HG03045 (cell line): ENCODE data around the gene MYO5A.
"Not testable (repeated sequence)": the region's sequence is repeated elsewhere in the genome, so short reads cannot be mapped to it uniquely, and the experiment has no call there.

Experiments used
- ATAC-seq: cut with Tn5 transposase; IDR thresholded peaks from one replicate; pipeline ENCODE4 v1.9.1; 2021; ENCODE audit warnings: mild to moderate bottlenecking, moderate library complexity; ENCODE audit not compliant: unreplicated experiment

MYO5A gene

GRCh38 chr15:52424856-52425431 lies 103.7 kb downstream of the MYO5A start:
- no peak for ATAC-seq

GRCh38 chr15:52423852-52424251 lies 104.8 kb downstream of the MYO5A start:
- no peak for ATAC-seq

- ATAC-seq: no peak
Observed at GRCh38 chr15:52422001-52422400, 106.7 kb downstream of the MYO5A start.

GRCh38 chr15:52421029-52421428 lies 107.7 kb downstream of the MYO5A start:
- no peak for ATAC-seq

- no peak for ATAC-seq
Observed at GRCh38 chr15:52419494-52419893, 109.2 kb downstream of the MYO5A start.

GRCh38 chr15:52417957-52418356 lies 110.7 kb downstream of the MYO5A start:
- no peak for ATAC-seq

- ATAC-seq: no peak
Observed at GRCh38 chr15:52417521-52417920, 111.2 kb downstream of the MYO5A start.

GRCh38 chr15:52416566-52416965 lies 112.1 kb downstream of the MYO5A start:
- ATAC-seq: not testable (repeated sequence)

GRCh38 chr15:52415628-52416027 lies 113.1 kb downstream of the MYO5A start:
- no peak for ATAC-seq

GRCh38 chr15:52414936-52415335 lies 113.7 kb downstream of the MYO5A start:
- no peak for ATAC-seq

GRCh38 chr15:52408823-52409222 lies 119.9 kb downstream of the MYO5A start:
- ATAC-seq: peak; percentile 49

- ATAC-seq: no peak
Observed at GRCh38 chr15:52407374-52407773, 121.3 kb downstream of the MYO5A start.

- ATAC-seq: no peak
Observed at GRCh38 chr15:52406601-52407000, 122.1 kb downstream of the MYO5A start.

- ATAC-seq: no peak
Observed at GRCh38 chr15:52405856-52406255, 122.8 kb downstream of the MYO5A start.

GRCh38 chr15:52397118-52397517 lies 131.6 kb downstream of the MYO5A start:
- no peak for ATAC-seq

- ATAC-seq: no peak
Observed at GRCh38 chr15:52394118-52394517, 134.6 kb downstream of the MYO5A start.

GRCh38 chr15:52392008-52392687 lies 136.5 kb downstream of the MYO5A start:
- no peak for ATAC-seq

- ATAC-seq: no peak
Observed at GRCh38 chr15:52391069-52391468, 137.6 kb downstream of the MYO5A start.

- ATAC-seq: no peak
Observed at GRCh38 chr15:52385670-52386069, 143.0 kb downstream of the MYO5A start.

GRCh38 chr15:52383100-52383588 lies 145.5 kb downstream of the MYO5A start:
- peak; percentile 31 for ATAC-seq

- peak; percentile 12 for ATAC-seq
Observed at GRCh38 chr15:52382647-52383046, 146.0 kb downstream of the MYO5A start.

GRCh38 chr15:52379395-52380106 lies 149.1 kb downstream of the MYO5A start:
- ATAC-seq: peak; percentile 64
